ENCODE measurements around the gene AFAP1L2.

Gene AFAP1L2

GRCh38 chr10:114396464-114396863, 7.8 kb downstream of the AFAP1L2 start:
- no peak for DNase-seq (ENCODE audit: low spot score)
- no peak for TF ChIP-seq CTCF (IDR thresholded peaks at IDR 0.05)
- no peak overlapping the region for H3K27ac ChIP-seq
- H3K4me3 ChIP-seq: no peak overlapping the region

DNA sequence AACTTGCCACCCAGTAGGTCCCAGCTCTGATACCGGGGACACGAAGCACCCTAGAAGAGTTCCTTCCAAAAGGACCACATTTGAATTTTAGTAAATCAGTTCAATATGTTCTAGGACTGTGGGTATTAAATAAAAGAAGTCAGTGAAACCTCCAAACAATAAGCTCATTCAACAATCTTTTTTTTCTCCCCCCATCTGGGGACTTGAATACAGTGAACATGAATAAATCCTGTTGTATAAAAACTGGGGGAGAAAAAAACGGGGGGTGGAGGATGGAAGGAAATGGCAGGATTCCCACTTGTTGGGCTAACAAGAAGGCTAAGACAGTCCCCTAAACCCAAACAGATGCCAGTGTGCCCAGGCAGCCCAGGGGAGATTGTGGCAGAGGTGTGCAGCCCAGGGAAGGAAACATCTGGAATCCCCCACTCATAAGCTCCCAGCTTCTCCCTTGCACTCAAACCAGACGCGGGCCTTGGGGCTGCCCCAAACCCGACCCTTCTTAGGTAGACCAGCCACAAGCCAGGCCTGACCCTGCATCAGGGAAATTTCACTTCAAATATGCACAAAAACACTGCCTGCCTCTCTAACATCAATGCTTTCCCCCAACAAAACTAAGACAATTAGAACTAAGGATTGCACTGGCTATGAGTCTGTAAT, 8.8 kb downstream of the AFAP1L2 start:
- no peak for TF ChIP-seq CTCF (IDR thresholded peaks at IDR 0.05)
- no peak overlapping the region for H3K27ac ChIP-seq
- no peak overlapping the region for H3K4me3 ChIP-seq
- DNase-seq (ENCODE audit: low spot score): no peak

- H3K27ac ChIP-seq: peak overlapping the region in 1 of 2 donors; percentile 38
- H3K4me3 ChIP-seq: no peak overlapping the region
- DNase-seq (ENCODE audit: low spot score): no peak
- no peak for TF ChIP-seq CTCF (IDR thresholded peaks at IDR 0.05)
These were observed 9.8 kb downstream of the AFAP1L2 start for GRCh38 chr10:114394531-114394930.

DNA sequence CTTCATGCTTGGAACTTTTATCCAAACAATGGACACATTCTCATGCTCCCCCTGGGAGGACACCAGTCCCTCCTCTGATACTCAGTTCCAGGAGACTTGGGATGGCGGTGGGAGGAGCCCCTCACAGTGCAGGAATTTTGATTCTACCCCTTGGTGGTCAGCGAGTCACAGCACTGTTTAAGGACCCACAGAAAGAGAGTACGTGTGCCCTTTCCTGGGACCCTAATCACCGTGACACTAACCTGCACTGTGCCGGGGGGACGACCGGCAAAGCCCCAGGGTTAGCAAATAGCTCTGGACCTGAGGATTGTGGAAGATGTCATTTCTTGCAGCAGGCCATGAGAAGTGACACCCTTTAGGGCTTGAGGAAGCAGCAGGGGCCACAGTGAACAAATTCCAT, 10.4 kb downstream of the AFAP1L2 start:
- no peak for TF ChIP-seq CTCF (IDR thresholded peaks at IDR 0.05)
- no peak for DNase-seq (ENCODE audit: low spot score)
- peak overlapping the region; percentile 3 for H3K4me3 ChIP-seq
- peak overlapping the region in 1 of 2 donors; percentile 46 for H3K27ac ChIP-seq

GRCh38 chr10:114393482-114393881, 10.8 kb downstream of the AFAP1L2 start:
- Histone ChIP-seq H3K4me3 (peak overlapping the region; percentile 3), H3K27ac (peak overlapping the region in 1 of 2 donors; percentile 46)
- TF ChIP-seq CTCF (IDR thresholded peaks at IDR 0.05): no peak
- no peak for DNase-seq (ENCODE audit: low spot score)

DNA sequence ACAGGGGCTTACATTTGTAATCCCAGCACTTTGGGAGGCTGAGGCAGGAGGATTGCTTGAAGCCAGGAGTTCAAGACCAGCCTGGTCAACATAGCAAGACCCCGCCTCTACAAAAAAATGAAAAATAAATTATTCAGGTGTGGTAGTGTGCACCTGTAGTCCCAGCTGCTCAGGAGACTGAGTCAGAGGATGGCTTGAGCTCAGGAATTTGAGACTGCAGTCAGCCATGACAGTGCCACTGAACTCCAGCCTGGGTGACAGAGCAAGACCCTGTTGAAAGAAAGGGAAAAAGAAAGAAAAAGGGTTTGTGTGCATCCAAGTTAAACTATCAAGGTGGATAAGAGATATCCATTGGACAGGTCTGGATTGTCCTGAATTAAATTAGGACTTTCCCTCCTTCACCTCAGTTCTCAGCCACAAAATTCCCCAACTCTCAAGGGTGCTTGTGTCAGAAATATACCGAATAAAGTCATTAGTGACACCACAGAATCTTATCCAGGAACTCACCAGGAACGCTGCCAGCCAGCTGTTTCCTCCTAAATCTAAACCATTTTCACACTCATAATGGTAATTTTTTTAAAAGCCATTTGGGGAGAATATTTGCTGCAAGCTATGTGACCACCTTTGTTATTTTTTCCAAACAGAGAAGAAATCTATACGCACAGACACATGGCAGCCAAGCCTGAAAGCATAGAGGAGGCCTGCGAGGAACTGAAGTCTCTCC, 12.0 kb downstream of the AFAP1L2 start:
- Histone ChIP-seq H3K4me3 (no peak overlapping the region), H3K27ac (peak overlapping the region in 1 of 2 donors; percentile 4)
- no peak for DNase-seq (ENCODE audit: low spot score)
- TF ChIP-seq CTCF (IDR thresholded peaks at IDR 0.05): no peak

DNA sequence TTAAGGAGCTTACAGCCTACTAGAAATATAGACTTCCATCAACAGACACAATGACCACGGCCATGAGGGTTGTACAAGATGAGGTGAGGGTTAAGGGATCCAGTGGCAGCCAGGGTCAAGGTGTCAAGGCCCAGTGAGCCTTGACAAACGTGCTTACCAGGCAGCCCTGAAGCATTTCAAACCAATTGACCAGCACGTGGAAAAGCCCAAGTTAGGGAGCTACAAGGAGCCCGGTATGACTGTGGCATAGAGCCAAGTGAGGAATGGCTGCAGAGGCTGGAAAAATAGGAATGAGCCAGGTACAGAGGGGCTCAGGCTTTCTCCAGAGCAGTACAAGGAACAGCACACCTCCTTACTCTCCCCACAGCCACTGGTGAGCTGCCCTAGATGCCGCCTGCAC, 12.7 kb downstream of the AFAP1L2 start:
- Histone ChIP-seq H3K27ac (peak overlapping the region in 1 of 2 donors; percentile 38), H3K4me3 (no peak overlapping the region)
- no peak for TF ChIP-seq CTCF (IDR thresholded peaks at IDR 0.05)
- no peak for DNase-seq (ENCODE audit: low spot score)
